NT2/D1 (cell line): ENCODE data around the gene YWHAQ.
"Not testable (repeated sequence)": the region's sequence is repeated elsewhere in the genome, so short reads cannot be mapped to it uniquely, and the experiment has no call there.

ENCODE experiments used
- DNase-seq: peaks from one replicate; pipeline ENCODE4 v3.0.0-alpha.2; 2011; ENCODE audit warnings: low read depth, low spot score
- H3K27me3 ChIP-seq: 2 replicates; pipeline ENCODE4 v1.6.0; 2011; ENCODE audit warnings: mild to moderate bottlenecking; ENCODE audit not compliant: insufficient read length, insufficient read depth
- H3K36me3 ChIP-seq: 2 replicates; pipeline ENCODE4 v1.6.1; 2011; ENCODE audit warnings: mild to moderate bottlenecking, low read length, mixed read lengths; ENCODE audit not compliant: insufficient read depth, insufficient read length
- H3K4me1 ChIP-seq: 2 replicates; pipeline ENCODE4 v1.5.1; 2011; ENCODE audit not compliant: insufficient read depth, insufficient read length
- H3K4me3 ChIP-seq: 2 replicates; pipeline ENCODE4 v1.5.1; 2011; ENCODE audit warnings: low read depth; ENCODE audit not compliant: insufficient read length
- H3K9ac ChIP-seq: 2 replicates; pipeline ENCODE4 v1.6.0; 2011; ENCODE audit warnings: low read depth; ENCODE audit not compliant: insufficient read length
- H3K9me3 ChIP-seq: 2 replicates; pipeline ENCODE4 v1.5.1; 2011; ENCODE audit warnings: mild to moderate bottlenecking, low read length; ENCODE audit not compliant: insufficient read depth
- SUZ12 ChIP-seq: IDR thresholded peaks from 2 replicates; pipeline ENCODE4 v1.6.1; 2011; ENCODE audit not compliant: insufficient read length, insufficient read depth; ENCODE audit errors: extremely low read depth
- YY1 ChIP-seq: IDR thresholded peaks from 2 replicates; pipeline ENCODE4 v1.6.1; 2011; ENCODE audit not compliant: insufficient read length, insufficient read depth
- ZNF274 ChIP-seq: IDR thresholded peaks from 2 replicates; pipeline ENCODE4 v1.6.1; 2011; ENCODE audit warnings: mild to moderate bottlenecking, low read depth, low read length

Gene YWHAQ

GRCh38 chr2:9599430-9599829, 31.4 kb downstream of the YWHAQ start:
- Histone ChIP-seq H3K4me3 (no peak overlapping the region), H3K9ac (no peak overlapping the region), H3K4me1 (no peaks in the 10 kb centered on the region), H3K36me3 (peaks cover 33% of the 10 kb centered on the region), H3K27me3 (no peaks in the 10 kb centered on the region), H3K9me3 (peaks cover 16% of the 10 kb centered on the region)
- DNase-seq: no peak
- TF ChIP-seq ZNF274 (no peak), YY1 (no peak), SUZ12 (no peak)

GRCh38 chr2:9596621-9597311, 34.0 kb downstream of the YWHAQ start:
- peaks cover 31% of the 10 kb centered on the region for H3K36me3 ChIP-seq
- H3K4me1 ChIP-seq: no peaks in the 10 kb centered on the region
- no peak overlapping the region for H3K9ac ChIP-seq
- H3K9me3 ChIP-seq: peaks cover 16% of the 10 kb centered on the region
- no peak for DNase-seq
- no peaks in the 10 kb centered on the region for H3K27me3 ChIP-seq
- TF ChIP-seq SUZ12 (no peak), YY1 (no peak), ZNF274 (no peak)
- H3K4me3 ChIP-seq: no peak overlapping the region

DNA sequence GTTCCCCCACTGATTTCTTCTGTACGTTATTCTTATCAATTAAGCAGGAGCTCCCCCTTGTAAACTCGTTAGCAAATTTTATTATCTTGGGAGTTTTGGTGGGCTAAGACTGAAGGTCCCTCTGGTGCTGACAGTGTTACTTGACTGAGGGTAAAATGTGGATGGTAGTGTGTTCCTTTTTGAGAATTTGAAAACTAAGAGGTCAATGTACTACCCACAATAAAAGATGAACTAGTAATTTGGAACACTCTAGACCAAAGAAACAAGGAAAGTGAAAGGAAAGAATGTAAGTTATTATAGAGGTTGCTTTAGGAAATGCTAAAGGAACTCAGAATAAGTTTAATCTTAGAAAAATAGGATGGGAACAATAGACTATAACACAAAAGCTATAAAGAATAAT, 35.1 kb downstream of the YWHAQ start:
- TF ChIP-seq YY1 (no peak), ZNF274 (no peak), SUZ12 (no peak)
- Histone ChIP-seq H3K27me3 (no peaks in the 10 kb centered on the region), H3K9me3 (peaks cover 16% of the 10 kb centered on the region), H3K4me1 (no peaks in the 10 kb centered on the region), H3K9ac (no peak overlapping the region), H3K4me3 (no peak overlapping the region), H3K36me3 (peaks cover 37% of the 10 kb centered on the region)
- no peak for DNase-seq

DNA sequence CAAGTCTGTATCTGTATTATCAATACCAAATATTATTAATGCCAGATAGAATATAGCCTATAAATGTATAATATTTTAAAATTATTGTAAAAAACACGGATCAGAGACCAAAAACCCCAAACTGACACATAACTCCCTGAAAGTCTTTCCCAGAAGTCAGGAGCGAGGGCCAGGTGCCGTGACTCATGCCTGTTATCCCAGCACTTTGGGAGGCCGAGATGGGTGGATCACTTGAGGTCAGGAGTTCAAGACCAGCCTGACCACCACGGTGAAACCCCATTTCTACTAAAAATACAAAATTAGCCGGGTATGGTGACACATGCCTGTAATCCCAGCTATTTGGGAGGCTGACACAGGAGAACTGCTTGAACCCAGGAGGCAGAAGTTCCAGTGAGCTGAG, 35.5 kb downstream of the YWHAQ start:
- H3K9ac ChIP-seq: not testable (repeated sequence)

GRCh38 chr2:9594366-9595054, 36.3 kb downstream of the YWHAQ start:
- H3K36me3 ChIP-seq: peaks cover 37% of the 10 kb centered on the region
- no peaks in the 10 kb centered on the region for H3K27me3 ChIP-seq
- H3K9ac ChIP-seq: no peak overlapping the region
- no peak for TF ChIP-seq SUZ12
- no peak overlapping the region for H3K4me3 ChIP-seq
- no peak for DNase-seq
- no peaks in the 10 kb centered on the region for H3K4me1 ChIP-seq
- peaks cover 7% of the 10 kb centered on the region for H3K9me3 ChIP-seq

More for the DNA sequence above, 35.5 kb downstream of the YWHAQ start:
- H3K9me3 ChIP-seq: peaks cover 14% of the 10 kb centered on the region
- not testable (repeated sequence) for H3K4me1 ChIP-seq, H3K27me3 ChIP-seq, DNase-seq, H3K4me3 ChIP-seq
- H3K36me3 ChIP-seq: peaks cover 37% of the 10 kb centered on the region

GRCh38 chr2:9593925-9594324, 36.9 kb downstream of the YWHAQ start:
- H3K4me1 ChIP-seq: no peaks in the 10 kb centered on the region
- H3K27me3 ChIP-seq: no peaks in the 10 kb centered on the region
- no peak for DNase-seq
- no peak overlapping the region for H3K4me3 ChIP-seq
- TF ChIP-seq YY1 (no peak), SUZ12 (no peak), ZNF274 (no peak)
- H3K36me3 ChIP-seq: peaks cover 40% of the 10 kb centered on the region
- no peak overlapping the region for H3K9ac ChIP-seq
- H3K9me3 ChIP-seq: 0 out of 2 replicates have a peak, but pooled peaks cover under 1% of the 10 kb centered on the region

- DNase-seq: no peak
- TF ChIP-seq YY1: no peak
- no peak for TF ChIP-seq ZNF274
- TF ChIP-seq SUZ12: no peak
- no peak overlapping the region for H3K9ac ChIP-seq
- H3K4me1 ChIP-seq: no peaks in the 10 kb centered on the region
- H3K4me3 ChIP-seq: no peak overlapping the region
- no peaks in the 10 kb centered on the region for H3K9me3 ChIP-seq
- peaks cover 43% of the 10 kb centered on the region for H3K36me3 ChIP-seq
- H3K27me3 ChIP-seq: no peaks in the 10 kb centered on the region
These were observed 38.1 kb downstream of the YWHAQ start for GRCh38 chr2:9592699-9593098.
